Measurements from ENCODE around the gene COL10A1. TPM values are rescaled to one million over a fixed set of nuclear protein-coding genes. Genes with fewer than 3 reads are reported as not detected.

The COL10A1 gene
- polyA plus RNA-seq, 2 of the 4 experiments (the other 2 are of a cell fraction) = not detected

DNA sequence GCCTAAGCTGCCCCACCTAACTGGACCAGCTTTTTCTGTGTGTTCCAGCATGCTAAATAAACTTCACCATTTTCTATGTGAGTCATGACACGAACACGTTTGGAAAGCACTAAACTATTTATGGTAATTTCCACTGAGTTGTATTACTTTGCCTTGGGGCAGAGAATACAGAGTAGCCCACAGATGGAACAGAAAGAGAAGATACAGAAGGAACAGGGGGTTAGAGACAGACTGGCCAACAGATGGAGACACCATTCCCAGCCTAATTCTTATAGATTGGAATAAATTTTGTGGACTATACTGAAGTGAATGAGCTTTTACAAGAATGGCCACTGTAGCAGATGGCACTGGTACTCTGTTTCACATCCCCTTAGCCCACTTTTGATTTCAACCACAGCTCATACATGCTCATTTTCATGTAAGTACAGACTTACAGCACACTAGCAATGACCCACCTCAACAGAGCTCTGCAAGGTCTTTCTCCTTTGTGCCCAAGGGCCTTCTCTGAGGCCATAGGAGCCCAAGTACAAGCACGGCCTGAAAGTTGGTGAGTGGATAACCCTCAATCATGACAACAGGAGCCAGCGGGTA is 38.4 kb downstream of the COL10A1 start:
- POLR2A ChIA-PET = interaction anchor here (2.6 kb wide), 1 partner anchor 13 kb away, joined by 7 read pairs; the partner anchor contains the start of gene NT5DC1

GRCh38 chr6:116084284-116084683 is 41.6 kb downstream of the COL10A1 start:
- FAIRE-seq (no peak), DNase-seq (ENCODE audit: low read depth in 1 of 2, low spot score in 1 of 2) (no peak), ATAC-seq (no peak)
- no peak overlapping the region for H3K27ac ChIP-seq
- 79% methylated on average over 2 of the region's 2 CpGs for WGBS (ENCODE audit: missing lambda C conversion rate)
- no peaks in the 10 kb centered on the region for H3K9me3 ChIP-seq
- peaks cover 11% of the 10 kb centered on the region; the same call in 1 of the 3 replicates for H3K4me1 ChIP-seq
- no peak overlapping the region for H3K4me3 ChIP-seq
- ChIA-PET POLR2A (no interaction called here), CTCF (interaction anchor here (0.6 to 0.9 kb wide), 2 partner anchors 17 to 124 kb away, joined by 3 read pairs; partner anchors contain the start of gene NT5DC1)
- H3K4me2 ChIP-seq = no peak overlapping the region
- no peak for TF ChIP-seq CHD4 (IDR thresholded peaks at IDR 0.05; ENCODE audit: borderline replicate concordance)
- TF ChIP-seq GATA3 (IDR thresholded peaks at IDR 0.05; ENCODE audit: borderline replicate concordance) = no peak
- no peak for TF ChIP-seq HOXA7 (CRISPR knock-in tag; IDR thresholded peaks at IDR 0.05)
- no peak for TF ChIP-seq TFCP2L1 (CRISPR knock-in tag; IDR thresholded peaks at IDR 0.05)
- no peak for TF ChIP-seq KDM1A (IDR thresholded peaks at IDR 0.05; ENCODE audit: low read depth)
- no peak for TF ChIP-seq POLR2AphosphoS2 (conservative IDR thresholded peaks at IDR 0.05; ENCODE audit: low read length)
- no peak for TF ChIP-seq REST (IDR thresholded peaks at IDR 0.05)
- no peak for TF ChIP-seq SMC3 (IDR thresholded peaks at IDR 0.05)
- TF ChIP-seq RCOR1 (IDR thresholded peaks at IDR 0.05; ENCODE audit: low read depth, low read length) = no peak

More for the DNA sequence above, 38.4 kb downstream of the COL10A1 start:
- Histone ChIP-seq H3K4me2 (peak overlapping the region; percentile 33; the same call in 1 of the 3 replicates), H3K4me1 (peaks cover 11% of the 10 kb centered on the region; the same call in 1 of the 3 replicates), H3K9me3 (no peaks in the 10 kb centered on the region), H3K4me3 (no peak overlapping the region), H3K27ac (0 out of 6 replicates have a peak overlapping the region, but pooled peaks of 1 of the 2 experiments have one; percentile 21)
- FAIRE-seq (no peak), DNase-seq (ENCODE audit: low read depth in 1 of 2, low spot score in 1 of 2) (no peak), ATAC-seq (peak; percentile 41 to 59; a peak in 3 of 6 replicates)
- 35% methylated on average over 3 of the region's 4 CpGs for WGBS (ENCODE audit: missing lambda C conversion rate)
- CTCF ChIA-PET = interaction anchor here (0.9 to 2.9 kb wide), 4 partner anchors 9 to 76 kb away, joined by 3 to 11 read pairs (median 5); no protein-coding TSS in a partner anchor
- TF ChIP-seq MAZ (IDR thresholded peaks at IDR 0.05; ENCODE audit: borderline replicate concordance, low read depth, low read length) (no peak), JUN (IDR thresholded peaks at IDR 0.05) (no peak), PBX3 (IDR thresholded peaks at IDR 0.05) (no peak), BCL3 (IDR thresholded peaks at IDR 0.05) (no peak), JUNB (IDR thresholded peaks at IDR 0.05) (no peak), TP53 (CRISPR knock-in tag; IDR thresholded peaks at IDR 0.05) (no peak), CBX2 (IDR thresholded peaks at IDR 0.05; ENCODE audit: borderline replicate concordance, low read depth) (no peak), SREBF2 (IDR thresholded peaks at IDR 0.05) (no peak), HOXA7 (CRISPR knock-in tag; IDR thresholded peaks at IDR 0.05) (no peak), ZNF302 (CRISPR knock-in tag; IDR thresholded peaks at IDR 0.05) (no peak), ATOH8 (CRISPR knock-in tag; IDR thresholded peaks at IDR 0.05; ENCODE audit: low read depth) (no peak), HOXB13 (CRISPR knock-in tag; IDR thresholded peaks at IDR 0.05; ENCODE audit: low read depth) (no peak), NR3C1 (IDR thresholded peaks at IDR 0.05) (no peak), KDM5A (IDR thresholded peaks at IDR 0.05) (no peak), ELK1 (IDR thresholded peaks at IDR 0.05; ENCODE audit: low read depth, low read length) (no peak), FOSB (CRISPR knock-in tag; IDR thresholded peaks at IDR 0.05) (no peak), GATA3 (IDR thresholded peaks at IDR 0.05; ENCODE audit: borderline replicate concordance) (no peak)
- TF ChIP-seq, protein P1, sequence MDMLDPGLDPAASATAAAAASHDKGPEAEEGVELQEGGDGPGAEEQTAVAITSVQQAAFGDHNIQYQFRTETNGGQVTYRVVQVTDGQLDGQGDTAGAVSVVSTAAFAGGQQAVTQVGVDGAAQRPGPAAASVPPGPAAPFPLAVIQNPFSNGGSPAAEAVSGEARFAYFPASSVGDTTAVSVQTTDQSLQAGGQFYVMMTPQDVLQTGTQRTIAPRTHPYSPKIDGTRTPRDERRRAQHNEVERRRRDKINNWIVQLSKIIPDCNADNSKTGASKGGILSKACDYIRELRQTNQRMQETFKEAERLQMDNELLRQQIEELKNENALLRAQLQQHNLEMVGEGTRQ (IDR thresholded peaks at IDR 0.05) = no peak
- TF ChIP-seq, protein P2, sequence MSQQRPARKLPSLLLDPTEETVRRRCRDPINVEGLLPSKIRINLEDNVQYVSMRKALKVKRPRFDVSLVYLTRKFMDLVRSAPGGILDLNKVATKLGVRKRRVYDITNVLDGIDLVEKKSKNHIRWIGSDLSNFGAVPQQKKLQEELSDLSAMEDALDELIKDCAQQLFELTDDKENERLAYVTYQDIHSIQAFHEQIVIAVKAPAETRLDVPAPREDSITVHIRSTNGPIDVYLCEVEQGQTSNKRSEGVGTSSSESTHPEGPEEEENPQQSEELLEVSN (IDR thresholded peaks at IDR 0.05; ENCODE audit: borderline replicate concordance, low read depth) = no peak

Measured in A549 (cell line).